HepG2 (cell line): ENCODE data around the gene MFAP3L. TPM values are rescaled to one million over a fixed set of nuclear protein-coding genes. Genes with fewer than 3 reads are reported as not detected.

Source experiments
- ATAC-seq: fragments of 200-7000 bp; cut with Tn5 transposase; 3 replicates; pipeline ENCODE4 v1.9.1; 2020; ENCODE audit warnings: mild to moderate bottlenecking, moderate library complexity
- BruUV-seq: library from RNA; stranded (reverse); fragments of 400-500 nt; replicated peaks from 2 replicates; lab custom pipeline; 2021; lab: Mats Ljungman, UMichigan
- CTCF ChIA-PET: fragments of 300-600 bp; formaldehyde crosslinking; extraction: SDS; loops from one replicate; lab custom pipeline; 2021; ENCODE audit warnings: low total read pairs, inconsistent platforms, low intra/inter-chr PET ratio; lab: Yijun Ruan, JAX
- POLR2A ChIA-PET: fragments of 350-600 bp; sonication (Branson Sonifier 250); formaldehyde crosslinking; loops from one replicate; lab custom pipeline; 2020; ENCODE audit warnings: antibody characterized with exemption, inconsistent platforms; lab: Yijun Ruan, JAX
- DNase-seq: peaks from one replicate; pipeline ENCODE4 v3.0.0-alpha.2; 2015; ENCODE audit warnings: low spot score
- FAIRE-seq: peaks from 3 replicates; lab custom pipeline; 2011; peaks lifted over from hg19 to GRCh38; lab: Jason Lieb, UNC
- H2AFZ ChIP-seq: one replicate; pipeline ENCODE4 v1.6.1; 2011; ENCODE audit warnings: low read length, inconsistent platforms
- H3K27ac ChIP-seq: fragments of 300-600 bp; 3 replicates; pipeline ENCODE4 v1.8.0; 2011; ENCODE audit warnings: mixed run types, mild to moderate bottlenecking, mixed read lengths, low read length, inconsistent platforms; ENCODE audit not compliant: insufficient read depth; ENCODE audit errors: extremely low read length
- H3K27me3 ChIP-seq, 2 experiments: fragments of 200-600 bp in 1 of 2; 2 replicates in 1 of 2; 3 replicates in 1 of 2; pipeline versions ENCODE4 v1.6.0 to v1.8.0; 2011; ENCODE audit warnings: low read length in 2 of 2, mild to moderate bottlenecking in 2 of 2, moderate library complexity in 2 of 2, inconsistent platforms in 1 of 2; ENCODE audit not compliant: insufficient read depth in 2 of 2, control insufficient read depth in 1 of 2
- H3K36me3 ChIP-seq, 2 experiments: fragments of 200-600 bp in 1 of 2; replicated peaks in 1 of 2; 2 replicates in 1 of 2; 3 replicates in 1 of 2; pipeline versions ENCODE4 v1.5.1 to v1.8.0; 2011; ENCODE audit warnings: low read length in 2 of 2, inconsistent platforms in 1 of 2; ENCODE audit not compliant: insufficient read depth in 2 of 2, control insufficient read depth in 1 of 2
- H3K4me1 ChIP-seq: 2 replicates; pipeline ENCODE4 v1.5.1; 2012; ENCODE audit warnings: low read length, inconsistent platforms; ENCODE audit not compliant: insufficient read depth
- H3K4me2 ChIP-seq: 2 replicates; pipeline ENCODE4 v1.6.0; 2011; ENCODE audit warnings: low read depth, low read length, inconsistent platforms
- H3K4me3 ChIP-seq, 3 experiments: fragments of 200-600 bp in 1 of 3; sonication (generic), shearing (Covaris generic) in 1 of 3; replicated peaks in 1 of 3; 2 replicates each; pipeline ENCODE4 v1.5.1; 2011 to 2016; ENCODE audit warnings: low read length in 3 of 3, inconsistent platforms in 2 of 3, low read depth in 2 of 3, mild to moderate bottlenecking in 2 of 3, control low read depth in 1 of 3, mixed read lengths in 1 of 3; ENCODE audit not compliant: insufficient read depth in 1 of 3
- H3K79me2 ChIP-seq: one replicate; pipeline ENCODE4 v1.6.1; 2011; ENCODE audit warnings: low read length, inconsistent platforms; ENCODE audit not compliant: insufficient read depth
- H3K9ac ChIP-seq: 2 replicates; pipeline ENCODE4 v1.6.0; 2011; ENCODE audit warnings: mild to moderate bottlenecking, low read depth, low read length, inconsistent platforms; ENCODE audit not compliant: insufficient read depth
- H3K9me3 ChIP-seq: 2 replicates; pipeline ENCODE4 v1.5.1; 2012; ENCODE audit warnings: mild to moderate bottlenecking, low read length
- H4K20me1 ChIP-seq: 2 replicates; pipeline ENCODE4 v1.6.0; 2011; ENCODE audit warnings: inconsistent platforms, mild to moderate bottlenecking, low read length, moderate library complexity; ENCODE audit not compliant: insufficient read depth
- AHR ChIP-seq: IDR thresholded peaks from 2 replicates; pipeline ENCODE4 v1.6.1; 2018; ENCODE audit warnings: missing genetic modification reagents, missing compliant biosample characterization
- CTCF ChIP-seq: sonication (generic); formaldehyde crosslinking; IDR thresholded peaks from 2 replicates; pipeline ENCODE4 v1.5.0; 2020; ENCODE audit warnings: mild to moderate bottlenecking, missing genetic modification reagents, moderate library complexity
- HHEX ChIP-seq: IDR thresholded peaks from 2 replicates; pipeline ENCODE4 v1.6.1; 2016; ENCODE audit warnings: control low read depth
- ISL2 ChIP-seq: sonication (generic); formaldehyde crosslinking; IDR thresholded peaks from 2 replicates; pipeline ENCODE4 v1.5.0; 2020; ENCODE audit warnings: missing genetic modification reagents
- ZBTB21 ChIP-seq: sonication (generic); formaldehyde crosslinking; IDR thresholded peaks from 2 replicates; pipeline ENCODE4 v1.4.0; 2020; ENCODE audit warnings: missing genetic modification reagents
- ZNF143 ChIP-seq: sonication (generic); formaldehyde crosslinking; IDR thresholded peaks from 2 replicates; pipeline ENCODE4 v1.4.0; 2020; ENCODE audit warnings: missing genetic modification reagents
- ZNF335 ChIP-seq: sonication (generic); formaldehyde crosslinking; IDR thresholded peaks from 2 replicates; pipeline ENCODE4 v1.4.0; 2020; ENCODE audit warnings: missing genetic modification reagents
- ZNF33B ChIP-seq: sonication (generic); formaldehyde crosslinking; IDR thresholded peaks from 2 replicates; pipeline ENCODE4 v1.5.1; 2020; ENCODE audit warnings: mild to moderate bottlenecking, missing genetic modification reagents
- ZNF557 ChIP-seq: sonication (generic); formaldehyde crosslinking; IDR thresholded peaks from 2 replicates; pipeline ENCODE4 v1.4.0; 2020; ENCODE audit warnings: missing genetic modification reagents
- ZNF713 ChIP-seq: sonication (generic); formaldehyde crosslinking; IDR thresholded peaks from 2 replicates; pipeline ENCODE4 v1.4.0; 2020; ENCODE audit warnings: mild to moderate bottlenecking, missing genetic modification reagents
- WGBS: methylation state at CpG from one replicate; pipeline ENCODE4 v1.1.6; 2017; ENCODE audit warnings: low lambda C conversion rate; 5-methylcytosine and 5-hydroxymethylcytosine counted together
- in situ Hi-C: cut with HindIII; loops from 2 replicates; pipeline ENCODE4 v1.10.0; 2017; ENCODE audit warnings: low pct_unique_long_range_greater_than_20kb; ENCODE audit not compliant: extremely low pct_ligation_motif_present
- intact Hi-C: fragments of 100-400 bp; cut with micrococcal nuclease; formaldehyde crosslinking; loops from one replicate; pipeline ENCODE4 v1.10.0; 2022; ENCODE audit not compliant: unreplicated experiment
- polyA plus RNA-seq, 8 experiments: library from polyadenylated mRNA; depleted of rRNA in 3 of 8; stranded (reverse) in 7 of 8; unstranded in 1 of 8; fragments of >200 nt; fragmentation: Illumina TruSeq in 4 of 8; extraction: Trizol in 4 of 8; gene quantifications; 2 replicates each; pipeline versions ENCODE4 v1.2.1 to v1.2.3, GENCODE V29; 2011 to 2016; ENCODE audit warnings: low read depth in 4 of 8, missing spikeins in 1 of 8, mixed read lengths in 1 of 8; ENCODE audit not compliant: insufficient read depth in 1 of 8
- total RNA-seq, 5 experiments: library from RNA; depleted of rRNA; stranded (reverse); fragments of >200 nt; fragmentation: Illumina TruSeq; extraction: Trizol; gene quantifications; 2 replicates each; pipeline ENCODE4 v1.2.3, GENCODE V29; 2016; ENCODE audit warnings: low read depth in 1 of 5

Gene MFAP3L
- total and polyA plus RNA-seq, 2 of the 13 experiments (the other 11 are each of a cell fraction or from before 2014, with no cell fraction given): 1.5 to 3.6 TPM

DNA sequence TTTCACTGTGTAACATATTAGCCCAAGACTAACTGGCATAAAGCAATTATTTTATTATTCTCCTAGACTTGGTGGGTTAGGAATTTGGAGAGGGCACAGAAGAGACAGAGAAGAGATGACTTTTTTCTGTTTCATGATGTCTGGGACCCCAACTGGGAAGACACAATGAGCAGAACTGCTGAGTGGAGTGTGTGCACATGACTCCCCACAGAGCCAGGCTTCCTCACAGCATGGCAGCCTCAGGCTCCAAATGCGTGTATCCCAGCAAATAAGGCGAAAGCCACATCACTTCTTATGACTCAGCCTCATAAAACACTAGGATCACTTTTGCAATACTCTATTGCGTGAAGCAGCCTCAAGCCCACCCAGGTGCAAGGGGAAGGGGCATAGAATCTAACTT, 68.4 kb downstream of the MFAP3L start:
- Histone ChIP-seq H3K36me3 (no peaks in the 10 kb centered on the region), H3K4me1 (no peaks in the 10 kb centered on the region), H3K4me2 (no peak overlapping the region), H3K79me2 (no peaks in the 10 kb centered on the region), H3K9me3 (no peaks in the 10 kb centered on the region), H3K9ac (no peak overlapping the region), H4K20me1 (no peaks in the 10 kb centered on the region), H3K4me3 (no peak overlapping the region), H3K27me3 (no peaks in the 10 kb centered on the region), H3K27ac (no peak overlapping the region), H2AFZ (no peak overlapping the region)
- no peak for FAIRE-seq
- DNase-seq: no peak
- ChIA-PET CTCF (no interaction called here), POLR2A (no interaction called here)
- in situ Hi-C loops: no loop called here
- 11% methylated on average over 3 of the region's 3 CpGs for WGBS
- BruUV-seq: no TSS peak
- ATAC-seq: no peak
- TF ChIP-seq ZNF143 (CRISPR knock-in tag): no peak
- no peak for TF ChIP-seq ZNF33B (CRISPR knock-in tag)
- no peak for TF ChIP-seq ZNF335 (CRISPR knock-in tag)
- no peak for TF ChIP-seq ZNF557 (CRISPR knock-in tag)
- TF ChIP-seq ZNF713 (CRISPR knock-in tag): no peak
- no peak for TF ChIP-seq CTCF
- intact Hi-C loops: no loop called here

GRCh38 chr4:169956091-169956843, 69.9 kb downstream of the MFAP3L start:
- Histone ChIP-seq H3K9me3 (no peaks in the 10 kb centered on the region), H3K27me3 (no peaks in the 10 kb centered on the region), H3K27ac (no peak overlapping the region), H3K4me1 (no peaks in the 10 kb centered on the region), H2AFZ (no peak overlapping the region), H3K4me2 (no peak overlapping the region), H4K20me1 (no peaks in the 10 kb centered on the region), H3K79me2 (no peaks in the 10 kb centered on the region), H3K4me3 (no peak overlapping the region), H3K36me3 (no peaks in the 10 kb centered on the region), H3K9ac (no peak overlapping the region)
- DNase-seq (no peak), ATAC-seq (no peak), FAIRE-seq (no peak)
- in situ Hi-C loops: no loop called here
- POLR2A ChIA-PET: no interaction called here
- CTCF ChIA-PET: no interaction called here
- no TSS peak for BruUV-seq
- TF ChIP-seq ZBTB21: no peak
- no peak for TF ChIP-seq AHR (CRISPR knock-in tag)
- TF ChIP-seq HHEX (CRISPR knock-in tag): no peak
- TF ChIP-seq ISL2: no peak
- intact Hi-C loops: no loop called here
- 31% methylated on average over 5 of the region's 5 CpGs for WGBS
